ENCODE data around the gene ANG.
"Not testable (repeated sequence)": the region's sequence is repeated elsewhere in the genome, so short reads cannot be mapped to it uniquely, and the experiment has no call there.

The ANG gene

DNA sequence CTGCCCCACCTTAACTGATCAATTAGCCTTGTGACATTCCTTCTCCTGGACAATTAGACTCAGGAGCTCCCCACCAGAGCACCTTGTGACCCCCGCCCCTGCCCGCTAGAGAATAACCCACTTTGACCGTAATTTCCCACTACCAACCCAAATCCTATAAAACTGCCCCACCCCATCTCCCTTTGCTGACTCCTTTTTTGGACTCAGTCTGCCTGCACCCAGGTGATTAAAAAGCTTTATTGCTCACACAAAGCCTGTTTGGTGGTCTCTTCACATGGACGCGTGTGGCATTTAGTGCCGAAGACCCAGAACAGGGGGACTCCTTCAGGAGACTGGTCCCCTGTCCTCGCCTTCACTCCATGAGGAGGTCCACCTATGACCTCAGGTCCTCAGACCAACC lies 12.4 kb downstream of the ANG start:
- not testable (repeated sequence) for DNase-seq

DNA sequence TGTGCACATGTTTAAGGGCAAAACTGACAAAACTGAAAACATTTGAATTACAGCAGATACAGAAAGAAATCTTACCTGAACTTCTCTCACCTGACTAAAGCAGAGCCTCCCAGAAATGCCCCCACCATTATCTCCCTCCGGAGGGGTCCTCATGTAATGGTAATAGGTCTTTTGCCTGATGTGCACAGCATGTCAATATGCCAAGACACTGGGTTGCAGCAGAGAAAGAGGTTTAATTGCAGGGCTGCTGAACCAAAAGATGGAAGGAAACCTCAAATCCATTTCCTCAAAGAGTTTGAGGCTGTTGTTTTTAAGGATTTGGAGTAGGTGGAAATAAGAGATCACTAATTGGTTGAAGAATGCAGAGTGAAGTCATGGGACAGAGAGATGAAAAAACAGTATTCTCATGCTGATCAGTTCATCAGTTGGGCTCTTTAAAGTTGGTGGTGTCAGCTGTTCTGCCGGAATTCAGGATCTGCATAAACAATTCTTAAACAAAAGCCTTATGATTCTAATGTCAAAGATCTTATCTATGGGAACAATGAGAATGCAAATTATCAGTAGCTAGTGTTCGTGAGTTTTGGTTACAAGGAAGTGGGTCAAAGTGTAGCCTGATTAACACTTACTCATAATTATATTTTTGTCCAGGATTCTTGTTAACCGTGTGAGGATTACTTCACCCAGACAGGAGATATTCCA lies 18.2 kb downstream of the ANG start:
- DNase-seq = no peak

DNA sequence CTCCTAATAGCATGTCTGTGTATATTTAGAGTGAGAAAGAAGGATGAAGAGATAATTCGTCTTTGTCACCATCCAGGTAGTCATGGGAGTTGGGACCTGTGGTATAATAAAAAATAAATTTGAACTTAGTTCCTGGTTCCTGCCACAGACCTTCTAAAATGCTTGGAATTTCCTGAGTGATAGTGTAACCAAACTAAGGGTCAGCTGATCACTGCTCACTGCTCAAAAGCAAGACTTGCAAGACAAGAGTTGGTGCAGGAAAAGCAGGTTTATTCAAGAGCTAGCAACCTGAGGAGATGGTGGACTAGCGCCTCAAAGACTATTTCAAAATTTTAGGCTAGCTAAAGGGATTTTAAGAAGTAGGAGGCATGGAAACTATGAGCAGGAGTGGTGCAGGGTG lies 19.1 kb downstream of the ANG start:
- no peak for DNase-seq

DNA sequence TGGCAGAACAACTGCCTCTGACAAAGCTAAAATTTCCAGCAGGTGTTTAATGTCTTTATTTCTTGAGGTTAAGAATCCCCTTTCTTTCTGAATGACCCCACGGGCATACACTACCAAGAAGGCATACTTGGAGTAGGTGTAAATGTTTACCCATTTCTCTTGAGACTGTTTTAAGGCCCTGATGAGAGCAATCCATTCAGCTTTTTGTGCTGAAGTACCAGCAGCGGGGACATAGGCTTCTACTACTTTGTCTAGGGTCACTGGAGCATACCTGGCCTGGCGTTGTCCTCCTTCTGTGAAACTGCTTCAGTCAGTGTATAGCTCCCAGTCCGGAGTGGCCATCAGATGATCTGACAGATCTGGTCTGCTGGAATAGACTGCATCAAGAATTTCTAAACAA lies 22.7 kb downstream of the ANG start:
- DNase-seq = no peak

DNA sequence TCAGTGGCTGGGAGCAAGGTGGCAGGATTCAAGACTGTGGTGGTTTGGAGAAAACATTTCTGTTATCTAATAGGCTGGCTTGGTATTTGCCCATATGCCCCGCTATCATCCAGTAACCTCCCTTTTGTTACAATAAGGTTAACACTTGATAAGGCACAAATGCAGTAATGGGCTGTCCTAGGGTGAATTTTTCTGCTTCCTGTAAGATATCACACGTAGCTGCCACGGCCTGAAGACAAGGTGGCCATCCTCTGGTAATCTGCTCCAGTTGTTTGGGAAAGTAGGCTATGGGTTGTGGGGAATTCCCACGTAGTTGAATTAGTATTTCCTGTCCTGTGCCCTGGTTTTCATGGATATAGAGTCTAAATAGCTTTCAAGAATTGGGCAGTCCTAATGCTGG lies 23.1 kb downstream of the ANG start:
- no peak for DNase-seq

DNA sequence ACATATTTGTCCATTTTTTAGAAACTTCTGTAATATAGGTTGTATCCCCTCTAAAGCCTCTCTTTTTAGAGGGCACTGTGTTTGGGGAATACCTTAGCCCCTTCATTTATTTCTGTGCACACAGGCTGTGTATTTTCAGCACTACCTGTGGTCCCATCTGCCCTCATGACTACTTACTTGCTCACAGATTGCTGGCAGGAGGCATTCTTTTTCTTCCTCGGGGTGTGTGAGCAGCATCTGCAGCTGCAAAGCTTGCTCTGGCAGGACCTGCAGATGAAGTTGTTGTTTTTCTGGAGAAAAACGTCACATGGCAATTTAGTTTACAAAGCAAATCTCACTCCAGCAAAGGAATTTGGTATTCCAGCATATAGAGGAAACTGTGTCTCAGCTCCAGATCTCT lies 24.3 kb downstream of the ANG start:
- DNase-seq = no peak

DNA sequence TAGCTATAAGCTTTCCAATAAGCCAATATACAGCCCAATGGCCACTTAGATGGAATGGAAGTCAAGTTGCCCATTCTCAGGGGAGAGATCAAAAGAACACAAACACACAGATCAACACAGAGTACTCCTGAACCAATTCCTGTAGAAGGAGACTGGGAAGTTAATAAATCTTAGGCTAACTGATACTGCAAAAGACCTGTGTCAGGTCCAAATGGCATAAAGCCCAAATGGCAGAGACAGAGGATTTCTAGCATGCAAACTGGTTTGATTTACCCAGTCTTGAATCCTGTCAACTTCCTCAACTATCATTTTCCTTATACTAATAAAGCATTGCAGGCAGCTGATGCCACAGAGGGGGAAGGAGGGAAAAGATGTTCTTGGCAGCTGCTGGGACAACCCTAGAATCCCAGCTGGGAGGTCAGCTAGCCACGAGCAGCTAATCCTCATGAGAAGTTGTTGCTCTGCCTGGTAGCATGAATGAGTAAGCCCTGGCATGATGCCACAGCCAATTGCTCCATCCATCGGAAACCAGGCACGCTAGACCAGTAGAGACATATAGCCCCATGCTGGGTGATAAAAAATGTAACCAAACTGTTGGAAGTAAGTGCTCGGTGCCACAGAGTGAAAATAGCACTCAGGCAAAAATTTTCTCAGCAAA lies 26.2 kb downstream of the ANG start:
- DNase-seq = no peak

DNA sequence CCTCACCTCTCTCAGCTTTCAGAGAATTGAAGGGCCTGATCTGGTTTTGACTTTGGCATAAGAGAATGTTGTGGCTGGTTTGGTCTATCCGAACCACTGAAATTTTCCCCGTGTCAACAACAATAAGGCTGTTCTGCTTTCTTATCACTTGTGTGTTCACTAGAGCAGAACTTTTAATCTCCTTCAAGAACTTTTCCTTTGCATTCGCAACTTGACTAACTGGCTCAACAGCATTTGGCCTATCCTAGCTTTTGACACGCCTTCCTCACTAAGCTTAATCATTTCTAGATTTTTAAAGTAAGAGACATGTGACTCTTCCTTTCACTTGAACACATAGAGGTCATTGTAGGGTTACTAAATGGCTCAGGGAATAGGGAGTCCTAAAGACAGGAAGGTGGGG lies 31.2 kb downstream of the ANG start:
- DNase-seq = no peak

DNA sequence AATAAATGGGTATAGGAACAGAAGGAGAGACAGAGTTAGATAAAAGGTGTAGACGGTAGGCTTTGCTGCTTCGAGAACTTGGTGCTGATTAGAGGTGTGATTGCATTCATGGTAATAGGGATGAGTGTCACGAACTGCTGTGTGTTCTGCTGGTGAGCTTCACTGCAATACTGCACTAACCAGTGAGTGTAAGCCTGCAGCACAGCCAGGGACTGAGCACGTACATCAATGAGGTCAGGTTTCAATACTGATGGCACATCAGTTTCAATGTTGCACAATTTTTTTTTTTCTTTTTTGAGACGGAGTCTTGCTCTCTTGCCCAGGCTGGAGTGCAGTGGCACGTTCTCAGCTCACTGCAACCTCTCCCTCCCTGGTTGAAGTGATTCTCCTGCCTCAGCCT lies 32.2 kb downstream of the ANG start:
- no peak for DNase-seq

DNA sequence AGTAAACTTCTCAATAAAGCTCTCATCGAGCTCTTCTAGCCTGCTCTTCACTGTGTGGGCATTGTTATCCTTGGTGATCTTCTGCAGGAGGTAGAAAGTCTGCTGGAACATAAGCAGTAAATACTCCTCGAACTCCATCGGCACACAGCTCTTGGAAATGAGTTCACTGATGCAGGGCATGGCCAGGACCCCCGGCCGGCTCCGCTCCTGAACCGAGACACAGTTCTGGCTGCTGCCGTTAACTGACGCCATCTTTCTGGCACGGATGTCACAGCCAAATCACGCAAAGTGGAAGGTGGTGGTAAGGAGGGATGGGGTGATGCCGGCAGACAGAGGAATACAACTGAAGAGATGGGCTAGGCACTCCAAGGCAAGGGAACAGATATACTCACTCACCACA lies 33.5 kb downstream of the ANG start:
- no peak for DNase-seq

DNA sequence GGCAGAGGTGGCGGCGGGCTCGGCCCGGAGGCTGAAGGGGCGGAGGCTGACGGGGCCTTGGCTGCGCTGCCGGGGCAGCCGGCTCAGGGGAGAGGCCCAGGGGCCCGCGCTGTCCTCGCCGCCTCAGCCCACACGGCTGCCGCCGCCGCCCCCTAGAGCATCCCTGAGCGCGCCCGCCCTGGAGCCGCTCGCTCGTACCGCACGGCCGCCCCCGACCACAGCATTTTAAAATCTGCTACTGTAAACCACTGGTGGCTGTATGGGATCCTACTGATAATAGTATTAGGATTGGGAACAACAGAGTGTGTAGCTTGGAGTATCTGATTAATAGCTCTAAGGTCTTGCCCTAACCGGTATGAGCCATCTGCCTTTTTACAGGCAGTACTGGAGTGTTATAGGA lies 34.9 kb downstream of the ANG start:
- DNase-seq = no peak

DNA sequence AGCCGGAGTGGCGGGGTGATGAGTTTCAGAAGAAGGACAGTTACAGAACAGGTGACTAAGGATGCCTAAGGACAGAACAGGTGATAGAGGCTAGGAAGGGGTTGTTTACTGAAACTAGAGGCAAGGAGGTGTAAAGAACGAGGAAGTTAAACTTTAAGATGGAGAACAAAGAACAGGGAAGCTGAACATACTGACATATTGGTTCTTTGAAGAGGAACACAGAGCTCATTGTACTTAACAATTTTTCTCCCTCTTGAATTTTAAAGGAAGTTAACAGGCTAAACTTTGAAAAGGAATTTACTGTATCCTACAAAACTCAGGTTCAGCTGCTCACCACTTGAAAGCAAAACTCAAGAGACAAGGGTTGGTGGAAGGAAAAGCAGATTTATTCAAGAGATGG lies 37.6 kb downstream of the ANG start:
- not testable (repeated sequence) for DNase-seq

DNA sequence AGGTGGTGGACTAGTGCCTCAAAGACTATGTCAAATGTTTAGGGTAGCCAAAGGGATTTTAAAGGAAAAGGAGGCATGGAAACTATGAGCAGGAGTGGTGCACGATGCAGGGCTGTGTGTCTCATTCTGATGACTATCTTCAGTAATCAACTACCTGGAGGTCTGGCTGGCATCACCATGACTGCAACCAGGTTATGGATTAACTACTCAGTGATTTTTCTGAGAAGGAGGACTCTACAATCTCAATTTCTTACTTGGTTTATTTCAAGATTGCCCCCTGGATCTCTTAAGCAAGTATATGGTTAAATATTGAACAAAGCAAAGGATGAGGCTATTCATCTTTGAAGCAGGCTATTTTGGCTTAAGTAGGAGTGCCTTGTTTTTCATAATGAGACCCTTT lies 38.0 kb downstream of the ANG start:
- DNase-seq = no peak

DNA sequence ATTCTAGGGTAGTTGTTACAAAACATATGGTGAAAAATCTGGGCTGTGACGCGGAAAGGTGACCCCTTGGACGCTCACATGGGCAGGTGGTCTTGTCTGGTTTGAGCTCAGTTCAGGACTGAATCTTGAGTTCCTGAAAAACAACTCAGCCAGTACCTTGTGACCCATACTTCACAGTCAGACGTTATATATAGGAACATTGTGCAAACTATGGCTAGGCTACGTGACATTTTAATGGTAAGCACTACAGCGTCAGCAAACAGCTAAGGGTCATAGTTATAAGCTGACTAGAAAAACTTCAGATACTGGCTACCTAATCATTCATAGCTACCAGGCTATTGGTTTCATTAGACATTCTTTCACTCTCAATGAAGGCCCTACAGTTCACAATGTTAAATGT lies 42.3 kb downstream of the ANG start:
- DNase-seq = no peak

DNA sequence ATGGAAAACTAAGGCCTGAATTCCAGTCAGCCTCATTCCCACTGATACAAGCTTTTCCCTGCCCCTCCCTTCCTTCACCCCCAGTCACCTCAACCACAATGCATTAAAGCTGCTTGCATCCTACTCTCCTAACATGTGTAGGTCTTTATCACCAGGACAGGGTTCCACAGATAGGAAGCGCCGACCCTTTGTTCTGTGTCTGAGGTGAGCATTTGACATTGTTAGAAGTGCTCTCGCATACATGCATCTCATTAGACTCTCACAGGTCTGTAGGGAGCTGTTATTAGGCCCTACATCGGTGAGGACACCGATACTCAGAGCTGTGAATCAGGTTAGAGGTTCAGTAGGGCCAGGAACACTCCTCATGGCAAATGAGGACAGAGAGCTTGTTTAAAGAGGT lies 43.9 kb downstream of the ANG start:
- no peak for DNase-seq

DNA sequence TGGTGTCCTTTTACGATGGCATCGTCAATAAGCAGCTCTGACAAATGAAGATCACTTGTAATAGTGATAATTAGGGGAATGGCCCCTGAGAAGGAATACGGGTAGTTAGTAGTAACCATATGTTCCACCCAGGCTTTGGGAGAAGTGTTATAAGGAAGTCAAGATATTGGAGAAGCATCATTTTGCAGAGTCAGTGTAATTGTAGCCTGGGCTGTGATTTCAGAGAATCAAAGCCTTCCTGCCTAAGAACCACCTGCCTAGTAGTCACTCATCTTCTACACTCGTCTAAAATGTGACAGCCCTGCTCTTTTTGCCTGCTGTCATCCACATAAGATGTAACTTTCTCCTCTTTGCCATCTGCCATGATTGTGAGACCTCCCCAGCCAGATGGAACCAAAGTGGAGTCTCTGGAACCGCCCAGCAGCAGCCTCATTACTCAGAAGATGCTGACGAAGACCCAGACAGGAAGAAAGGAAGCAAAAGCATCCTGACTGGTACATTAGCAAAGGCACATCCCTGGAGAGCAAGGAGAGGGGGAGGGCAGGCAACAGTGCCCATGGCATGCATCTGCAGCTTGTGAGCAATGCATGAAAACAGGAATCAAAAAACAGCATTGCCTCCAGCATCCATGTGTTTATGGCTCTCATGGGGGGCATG lies 44.5 kb downstream of the ANG start:
- no peak for DNase-seq

DNA sequence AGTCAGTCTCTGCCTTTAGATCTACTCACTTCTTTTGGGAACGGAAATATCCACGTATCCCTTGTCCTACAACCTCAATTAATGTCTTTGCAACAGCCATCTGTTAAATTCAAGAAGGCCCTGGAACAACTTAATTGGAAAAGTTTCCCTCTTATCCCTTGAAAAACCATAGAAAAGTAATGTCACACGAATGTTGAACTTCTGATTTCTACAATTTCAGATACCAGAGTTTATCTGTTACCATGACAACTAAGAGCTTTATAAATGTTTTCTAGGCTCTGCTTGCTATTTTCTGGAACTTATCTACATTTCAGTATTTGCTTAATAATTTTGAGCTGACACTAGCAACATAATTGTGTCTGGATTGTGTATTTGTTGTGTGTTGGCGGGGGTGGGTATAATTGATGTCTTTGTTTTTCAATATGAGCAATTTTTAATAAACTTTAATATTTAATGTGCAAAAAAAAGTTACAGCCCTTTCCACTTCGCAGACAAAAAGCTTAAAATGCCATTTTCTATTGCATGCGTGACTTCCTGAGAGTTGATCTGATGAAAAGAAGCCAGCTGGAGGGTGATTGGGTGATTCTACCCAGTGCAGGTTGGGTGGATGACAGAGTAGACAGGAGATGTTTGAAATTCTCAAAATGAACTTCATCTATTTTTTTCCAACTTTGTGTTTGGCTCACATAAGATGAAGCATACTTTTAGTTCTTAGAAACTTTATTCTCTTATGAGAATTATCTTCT lies 45.3 kb downstream of the ANG start:
- no peak for DNase-seq

DNA sequence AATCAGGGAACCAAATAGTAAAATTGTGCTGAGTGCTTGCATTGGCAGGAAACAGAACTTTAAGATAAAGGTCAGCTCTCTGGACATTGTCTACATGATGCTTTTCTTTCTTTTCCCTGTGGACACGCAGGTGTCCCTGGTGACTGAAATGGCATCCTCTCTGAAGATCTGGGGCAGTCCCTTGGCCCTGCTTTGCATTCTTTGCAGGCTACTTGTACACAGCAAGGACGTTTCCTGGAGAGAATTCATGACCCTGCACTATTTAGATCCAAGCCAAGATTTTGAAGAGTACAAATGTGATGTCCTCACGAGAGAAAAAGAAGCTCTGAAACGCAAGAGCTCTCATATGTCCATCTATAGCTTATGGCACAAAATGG lies 45.9 kb downstream of the ANG start:
- DNase-seq = no peak

DNA sequence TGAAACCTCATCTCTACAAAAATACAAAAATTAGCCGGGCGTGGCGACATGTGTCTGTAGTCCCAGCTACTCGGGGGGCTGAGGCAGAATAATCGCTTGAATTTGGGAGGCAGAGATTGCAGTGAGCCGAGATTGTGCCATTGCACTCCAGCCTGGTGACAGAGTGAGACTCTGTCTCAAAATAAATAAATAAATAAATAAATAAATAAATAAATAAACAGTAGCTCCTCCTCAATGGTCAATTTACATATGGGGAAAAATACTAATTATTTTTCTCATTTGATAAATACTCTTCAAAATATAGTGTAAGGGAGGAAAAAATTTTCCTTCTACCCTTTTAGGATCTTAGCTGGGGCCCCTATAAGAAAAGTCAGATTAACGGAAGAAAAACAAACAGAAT lies 49.7 kb downstream of the ANG start:
- not testable (repeated sequence) for DNase-seq

DNA sequence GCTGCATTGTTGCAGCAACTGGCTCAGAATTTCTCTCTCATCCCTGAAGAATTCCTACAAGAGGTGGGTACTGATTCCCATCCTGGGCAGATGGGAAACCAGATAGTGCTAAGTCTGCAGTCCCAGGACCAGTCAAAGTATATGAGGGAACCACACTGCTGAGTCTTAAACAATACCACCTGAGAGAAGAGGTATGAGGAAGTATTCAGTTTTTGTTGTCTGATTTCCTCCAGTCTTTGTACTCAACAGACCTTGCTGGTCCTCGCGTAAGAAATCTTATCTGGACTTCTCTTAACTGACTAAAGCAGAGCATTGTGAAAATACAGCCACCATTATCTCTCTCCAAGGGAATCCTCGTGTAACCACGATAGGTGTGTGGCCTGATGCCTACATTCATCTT lies 53.6 kb downstream of the ANG start:
- DNase-seq = no peak

DNA sequence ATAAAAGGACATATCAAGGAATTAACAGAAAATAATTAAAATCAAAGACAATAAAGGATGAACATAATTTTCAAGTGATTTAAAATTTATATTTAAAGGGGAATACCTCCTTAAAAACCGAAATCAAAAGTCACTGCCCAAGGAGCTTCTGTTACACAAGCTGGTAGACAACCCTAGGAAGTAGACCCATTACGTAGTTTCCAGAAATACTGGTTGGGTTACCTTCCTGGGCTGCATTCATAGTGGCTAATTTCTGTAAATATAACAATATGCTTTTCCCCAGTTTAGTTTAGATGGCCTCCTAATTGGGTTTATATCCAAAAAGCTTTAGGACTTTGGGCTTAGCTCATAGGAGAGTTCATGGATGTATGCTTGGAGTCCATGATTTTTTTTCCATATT lies 55.0 kb downstream of the ANG start:
- DNase-seq = no peak

All from CD4-positive, alpha-beta T cell treated with Interleukin-17A for 1 hour (primary cell).